ENCODE measurements around the gene VPS26A. TPM values are rescaled to one million over a fixed set of nuclear protein-coding genes. Genes with fewer than 3 reads are reported as not detected.
A peak's percentile ranks its signal among the peaks of the same experiment; 100 is the strongest.

VPS26A gene
- total RNA-seq, 2 experiments from 2014 or later, result 32.8 to 33.0 TPM

DNA sequence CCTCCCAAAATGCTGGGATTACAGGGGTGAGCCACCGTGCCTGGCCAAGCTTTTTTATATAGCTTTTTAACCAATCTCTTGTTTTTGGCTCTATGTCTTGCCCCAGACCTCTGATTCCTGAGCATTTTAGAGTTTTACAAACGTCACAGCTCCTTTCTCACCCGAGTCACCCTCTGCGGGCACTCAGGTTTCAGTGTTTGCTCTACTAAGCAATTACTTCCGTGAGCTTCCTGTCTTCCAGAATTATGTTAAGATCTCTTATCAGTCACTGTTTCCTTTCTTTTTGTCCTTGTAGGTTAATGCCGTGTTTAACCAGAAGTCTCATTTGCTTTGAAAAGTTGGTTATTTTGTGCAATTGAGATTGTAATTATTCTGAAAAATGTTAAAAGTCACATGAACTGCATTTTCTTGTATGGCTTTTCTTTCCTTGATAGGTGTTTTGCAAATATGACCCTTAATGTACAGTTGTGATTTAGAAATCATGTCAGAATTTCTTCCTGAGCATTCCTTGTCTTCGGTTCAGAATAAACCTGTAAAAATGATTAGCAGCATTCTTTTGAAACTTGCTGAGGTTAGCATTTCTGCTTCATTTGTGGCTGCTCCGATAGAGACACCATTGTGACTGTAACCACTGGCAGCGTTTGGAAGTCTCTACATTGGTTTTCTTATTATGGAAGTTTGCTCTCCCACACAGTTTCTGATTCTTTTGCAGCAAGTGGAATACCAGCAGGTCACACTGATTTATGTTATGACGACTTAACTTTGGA lies 91.6 kb downstream of the VPS26A start:
- peaks cover 17% of the 10 kb centered on the region for H3K4me1 ChIP-seq (ENCODE audit: insufficient read depth, low read length)
- TF ChIP-seq, protein P1, sequence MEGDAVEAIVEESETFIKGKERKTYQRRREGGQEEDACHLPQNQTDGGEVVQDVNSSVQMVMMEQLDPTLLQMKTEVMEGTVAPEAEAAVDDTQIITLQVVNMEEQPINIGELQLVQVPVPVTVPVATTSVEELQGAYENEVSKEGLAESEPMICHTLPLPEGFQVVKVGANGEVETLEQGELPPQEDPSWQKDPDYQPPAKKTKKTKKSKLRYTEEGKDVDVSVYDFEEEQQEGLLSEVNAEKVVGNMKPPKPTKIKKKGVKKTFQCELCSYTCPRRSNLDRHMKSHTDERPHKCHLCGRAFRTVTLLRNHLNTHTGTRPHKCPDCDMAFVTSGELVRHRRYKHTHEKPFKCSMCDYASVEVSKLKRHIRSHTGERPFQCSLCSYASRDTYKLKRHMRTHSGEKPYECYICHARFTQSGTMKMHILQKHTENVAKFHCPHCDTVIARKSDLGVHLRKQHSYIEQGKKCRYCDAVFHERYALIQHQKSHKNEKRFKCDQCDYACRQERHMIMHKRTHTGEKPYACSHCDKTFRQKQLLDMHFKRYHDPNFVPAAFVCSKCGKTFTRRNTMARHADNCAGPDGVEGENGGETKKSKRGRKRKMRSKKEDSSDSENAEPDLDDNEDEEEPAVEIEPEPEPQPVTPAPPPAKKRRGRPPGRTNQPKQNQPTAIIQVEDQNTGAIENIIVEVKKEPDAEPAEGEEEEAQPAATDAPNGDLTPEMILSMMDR (IDR thresholded peaks at IDR 0.05), result no peak
- POLR2A ChIA-PET, result interaction anchor here (0.6 to 2.8 kb wide), 7 partner anchors 11 to 259 kb away, joined by 3 to 9 read pairs (median 3); partner anchors contain the start of gene DDX21
- peak in 5 of 14 experiments; percentile 20 to 73 (median 35) for DNase-seq
- Mint-ChIP-seq H3K4me3 (peak overlapping the region; percentile 54), H3K4me1 (ENCODE audit: low read depth) (peaks cover 30% of the 10 kb centered on the region), H3K27ac (peak overlapping the region; percentile 55), H3K36me3 (ENCODE audit: low read depth) (no peaks in the 10 kb centered on the region), H3K9me3 (no peaks in the 10 kb centered on the region), H3K27me3 (no peaks in the 10 kb centered on the region)
- CTCF ChIA-PET, result interaction anchor here (0.6 kb wide), 1 partner anchor 183 kb away, joined by 3 read pairs; no protein-coding TSS in a partner anchor
- intact Hi-C loops (cut with DNase I, micrococcal nuclease), result no loop called here
- peak; percentile 86 for ATAC-seq (ENCODE audit: poor library complexity)
- no peak overlapping the region for H3K4me3 ChIP-seq (ENCODE audit: low read length)
- no peaks in the 10 kb centered on the region for H3K36me3 ChIP-seq (ENCODE audit: insufficient read depth, low read length)
- no peaks in the 10 kb centered on the region for H3K9me3 ChIP-seq (ENCODE audit: control insufficient read depth in 1 of 2, insufficient read depth in 1 of 2, low read length in 2 of 2)
- peak overlapping the region in 1 of 2 donors; percentile 16 for H3K27ac ChIP-seq (ENCODE audit: low read depth in 1 of 2, low read length in 2 of 2)
- H3K27me3 ChIP-seq (ENCODE audit: control insufficient read depth in 1 of 2, insufficient read depth in 2 of 2, low read length in 2 of 2), result no peaks in the 10 kb centered on the region

DNA sequence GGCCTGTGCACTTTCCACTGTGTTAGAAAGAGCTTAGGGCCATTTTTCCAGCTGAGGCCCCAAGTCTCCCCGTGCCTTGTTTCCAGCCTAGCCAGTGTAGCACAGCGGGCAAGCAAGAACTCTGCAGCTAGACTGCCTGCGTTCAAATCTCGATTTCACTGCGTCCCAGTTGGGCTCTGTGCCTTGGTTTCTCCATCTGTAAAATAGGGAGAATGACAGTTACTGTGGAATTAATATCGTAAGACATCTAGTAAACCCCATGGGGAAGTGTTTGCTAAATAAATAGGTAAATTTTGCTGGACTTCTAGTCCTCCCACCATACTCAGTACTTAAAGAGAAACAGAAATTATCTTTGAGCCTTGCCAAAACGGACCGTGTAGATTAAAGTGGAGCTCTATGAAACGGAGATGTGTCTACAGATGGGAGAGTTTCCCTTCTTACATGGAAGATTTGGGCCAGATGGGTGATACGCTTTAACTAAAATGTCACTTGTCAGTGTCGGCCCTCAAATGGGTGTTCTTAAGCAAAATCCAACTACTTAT lies 92.7 kb downstream of the VPS26A start:
- CTCF ChIA-PET, result no interaction called here
- Histone ChIP-seq H3K27me3 (ENCODE audit: control insufficient read depth in 1 of 2, insufficient read depth in 2 of 2, low read length in 2 of 2) (no peaks in the 10 kb centered on the region), H3K27ac (ENCODE audit: low read depth in 1 of 2, low read length in 2 of 2) (no peak overlapping the region), H3K9me3 (ENCODE audit: control insufficient read depth in 1 of 2, insufficient read depth in 1 of 2, low read length in 2 of 2) (no peaks in the 10 kb centered on the region), H3K4me1 (ENCODE audit: insufficient read depth, low read length) (peaks cover 19% of the 10 kb centered on the region), H3K36me3 (ENCODE audit: insufficient read depth, low read length) (no peaks in the 10 kb centered on the region), H3K4me3 (ENCODE audit: low read length) (no peak overlapping the region)
- H3K4me1 Mint-ChIP-seq (ENCODE audit: low read depth), result peaks cover 32% of the 10 kb centered on the region
- no peaks in the 10 kb centered on the region for H3K27me3 Mint-ChIP-seq
- H3K36me3 Mint-ChIP-seq (ENCODE audit: low read depth), result no peaks in the 10 kb centered on the region
- DNase-seq, result no peak
- H3K9me3 Mint-ChIP-seq, result no peaks in the 10 kb centered on the region
- POLR2A ChIA-PET, result interaction anchor here (0.6 to 1.7 kb wide), 2 partner anchors 12 to 27 kb away, joined by 3 to 4 read pairs; no protein-coding TSS in a partner anchor
- H3K4me3 Mint-ChIP-seq, result no peak overlapping the region
- intact Hi-C loops (cut with DNase I, micrococcal nuclease), result no loop called here
- ATAC-seq (ENCODE audit: poor library complexity), result no peak
- TF ChIP-seq, protein P1 (IDR thresholded peaks at IDR 0.05), result no peak
- no peak overlapping the region for H3K27ac Mint-ChIP-seq

DNA sequence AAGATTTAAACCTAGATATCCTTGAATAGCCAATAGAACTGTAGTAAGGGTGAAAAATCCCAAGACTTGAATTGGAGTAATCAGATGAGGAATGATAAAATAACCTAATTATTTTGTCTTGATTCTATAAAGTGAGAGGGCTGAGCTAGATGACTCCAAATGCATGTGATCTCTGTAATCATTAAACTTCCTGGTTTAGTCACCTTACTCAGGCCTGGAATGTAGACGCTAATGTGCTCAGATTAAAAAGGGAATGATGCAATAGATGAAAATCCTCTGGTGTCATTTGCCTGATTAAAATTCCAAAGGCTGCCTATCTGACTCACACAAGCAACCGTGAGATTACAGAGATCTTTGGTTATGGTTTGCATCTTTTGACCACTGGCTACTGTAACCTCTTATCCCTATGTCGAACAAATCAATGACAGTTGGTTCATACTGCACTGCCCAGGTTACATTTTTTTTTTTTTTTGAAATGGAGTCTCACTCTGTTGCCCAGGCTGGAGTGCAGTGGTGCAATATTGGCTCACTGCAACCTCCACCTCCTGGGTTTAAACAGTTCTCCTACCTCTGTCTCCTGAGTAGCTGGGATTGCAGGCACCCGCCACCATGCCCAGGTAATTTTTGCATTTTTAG lies 93.3 kb downstream of the VPS26A start:
- no peak overlapping the region for H3K27ac Mint-ChIP-seq
- H3K4me1 ChIP-seq (ENCODE audit: insufficient read depth, low read length), result peaks cover 25% of the 10 kb centered on the region
- no peak overlapping the region for H3K4me3 ChIP-seq (ENCODE audit: low read length)
- DNase-seq, result no peak
- ATAC-seq (ENCODE audit: poor library complexity), result no peak
- ChIA-PET POLR2A (no interaction called here), CTCF (no interaction called here)
- no peaks in the 10 kb centered on the region for H3K36me3 Mint-ChIP-seq (ENCODE audit: low read depth)
- no peaks in the 10 kb centered on the region for H3K36me3 ChIP-seq (ENCODE audit: insufficient read depth, low read length)
- no peaks in the 10 kb centered on the region for H3K9me3 Mint-ChIP-seq
- H3K4me1 Mint-ChIP-seq (ENCODE audit: low read depth), result peaks cover 38% of the 10 kb centered on the region
- no peak overlapping the region for H3K27ac ChIP-seq (ENCODE audit: low read depth in 1 of 2, low read length in 2 of 2)
- intact Hi-C loops (cut with DNase I, micrococcal nuclease), result no loop called here
- no peaks in the 10 kb centered on the region for H3K9me3 ChIP-seq (ENCODE audit: control insufficient read depth in 1 of 2, insufficient read depth in 1 of 2, low read length in 2 of 2)
- no peaks in the 10 kb centered on the region for H3K27me3 ChIP-seq (ENCODE audit: control insufficient read depth in 1 of 2, insufficient read depth in 2 of 2, low read length in 2 of 2)
- H3K27me3 Mint-ChIP-seq, result no peaks in the 10 kb centered on the region
- TF ChIP-seq, protein P1 (IDR thresholded peaks at IDR 0.05), result no peak
- H3K4me3 Mint-ChIP-seq, result no peak overlapping the region
